ENCODE measurements around the gene FXYD1. TPM values are rescaled to one million over a fixed set of nuclear protein-coding genes. Genes with fewer than 3 reads are reported as not detected.

FXYD1 gene
- total and polyA plus RNA-seq, 4 donors = 18.7 to 146 (median 71.5) TPM

- no peak overlapping the region for H3K4me3 ChIP-seq (ENCODE audit: low read depth in 1 of 3, low read length in 3 of 3)
- no peaks in the 10 kb centered on the region for H3K9me3 ChIP-seq (ENCODE audit: control insufficient read depth in 4 of 4, low read length in 3 of 4)
- DNase-seq (ENCODE audit: low spot score) = no peak
- H3K36me3 ChIP-seq (ENCODE audit: control insufficient read depth in 4 of 4, insufficient read depth in 3 of 4, low read depth in 1 of 4, low read length in 3 of 4) = no peaks in the 10 kb centered on the region
- H3K9ac ChIP-seq (ENCODE audit: low read depth in 1 of 2, low read length in 2 of 2) = no peak overlapping the region
- H3K27ac ChIP-seq (ENCODE audit: low read depth in 1 of 2, low read length in 2 of 2) = no peak overlapping the region
- H3K4me1 ChIP-seq (ENCODE audit: control insufficient read depth in 4 of 4, insufficient read depth in 4 of 4, low read length in 3 of 4) = peaks cover 2 to 13% (median 8%) of the 10 kb centered on the region in 4 donors
- WGBS = 64% methylated on average over 8 of the region's 8 CpGs
- H3K27me3 ChIP-seq (ENCODE audit: control insufficient read depth in 4 of 4, insufficient read depth in 4 of 4, low read length in 3 of 4) = no peaks in the 10 kb centered on the region
- no peak for TF ChIP-seq RXRA (IDR thresholded peaks at IDR 0.05)
- TF ChIP-seq FOXA2 (IDR thresholded peaks at IDR 0.05) = no peak
- no peak for TF ChIP-seq EGR1 (IDR thresholded peaks at IDR 0.05; ENCODE audit: low read depth in 2 of 2)
- no peak for TF ChIP-seq NR2F2 (IDR thresholded peaks at IDR 0.05)
- no peak for TF ChIP-seq FOXA1 (IDR thresholded peaks at IDR 0.05)
- TF ChIP-seq YY1 (IDR thresholded peaks at IDR 0.05) = no peak
- no peak for TF ChIP-seq ZBTB33 (IDR thresholded peaks at IDR 0.05)
- TF ChIP-seq CTCF (IDR thresholded peaks at IDR 0.05; ENCODE audit: low read depth, low read length, missing input control) = no peak
- no peak for TF ChIP-seq TAF1 (conservative IDR thresholded peaks at IDR 0.05)
Observed at GRCh38 chr19:35117116-35117515, 21.5 kb upstream of the FXYD1 start.

GRCh38 chr19:35117799-35118198 is 20.8 kb upstream of the FXYD1 start:
- H3K27ac ChIP-seq (ENCODE audit: low read depth in 1 of 2, low read length in 2 of 2) = no peak overlapping the region
- TF ChIP-seq CTCF (IDR thresholded peaks at IDR 0.05; ENCODE audit: low read depth, low read length, missing input control) = no peak
- TF ChIP-seq FOXA1 (IDR thresholded peaks at IDR 0.05) = no peak
- TF ChIP-seq REST (IDR thresholded peaks at IDR 0.05) = no peak
- TF ChIP-seq RAD21 (IDR thresholded peaks at IDR 0.05) = no peak
- TF ChIP-seq TAF1 (conservative IDR thresholded peaks at IDR 0.05) = no peak
- TF ChIP-seq HNF4G (IDR thresholded peaks at IDR 0.05) = no peak
- TF ChIP-seq GABPA (IDR thresholded peaks at IDR 0.05 in 1 of 2, conservative IDR thresholded peaks at IDR 0.05 in 1 of 2) = no peak
- no peak for TF ChIP-seq YY1 (IDR thresholded peaks at IDR 0.05)
- no peak for TF ChIP-seq NR2F2 (IDR thresholded peaks at IDR 0.05)
- no peak for TF ChIP-seq RXRA (IDR thresholded peaks at IDR 0.05)
- no peak for TF ChIP-seq FOXA2 (IDR thresholded peaks at IDR 0.05)
- TF ChIP-seq ZBTB33 (IDR thresholded peaks at IDR 0.05) = no peak
- TF ChIP-seq JUND (IDR thresholded peaks at IDR 0.05) = no peak
- TF ChIP-seq MAX (IDR thresholded peaks at IDR 0.05) = no peak
- no peak for TF ChIP-seq SP1 (IDR thresholded peaks at IDR 0.05)
- no peak for TF ChIP-seq ATF3 (IDR thresholded peaks at IDR 0.05)
- H3K27me3 ChIP-seq (ENCODE audit: control insufficient read depth in 4 of 4, insufficient read depth in 4 of 4, low read length in 3 of 4) = no peaks in the 10 kb centered on the region
- H3K36me3 ChIP-seq (ENCODE audit: control insufficient read depth in 4 of 4, insufficient read depth in 3 of 4, low read depth in 1 of 4, low read length in 3 of 4) = no peaks in the 10 kb centered on the region
- whole genome bisulfite sequencing = 81% methylated on average over 11 of the region's 11 CpGs
- H3K9me3 ChIP-seq (ENCODE audit: control insufficient read depth in 4 of 4, low read length in 3 of 4) = no peaks in the 10 kb centered on the region
- DNase-seq (ENCODE audit: low spot score) = no peak
- H3K4me3 ChIP-seq (ENCODE audit: low read depth in 1 of 3, low read length in 3 of 3) = no peak overlapping the region
- H3K9ac ChIP-seq (ENCODE audit: low read depth in 1 of 2, low read length in 2 of 2) = no peak overlapping the region
- peaks cover 2 to 13% (median 8%) of the 10 kb centered on the region in 4 donors for H3K4me1 ChIP-seq (ENCODE audit: control insufficient read depth in 4 of 4, insufficient read depth in 4 of 4, low read length in 3 of 4)
